Astrocyte of the spinal cord (primary cell): ENCODE data around the gene PXK.
"Not testable (repeated sequence)": the region's sequence is repeated elsewhere in the genome, so short reads cannot be mapped to it uniquely, and the experiment has no call there.

Experiments
- DNase-seq: peaks from one replicate; pipeline ENCODE4 v3.0.0; 2011; ENCODE audit warnings: low read depth, low spot score
- H3K4me3 ChIP-seq: 2 replicates; pipeline ENCODE4 v1.5.1; 2011; ENCODE audit warnings: low read depth, mild to moderate bottlenecking, low read length, moderate library complexity
- CTCF ChIP-seq: IDR thresholded peaks from 2 replicates; pipeline ENCODE4 v1.5.1; 2012; ENCODE audit warnings: low read depth, mild to moderate bottlenecking, low read length, inconsistent platforms
- in situ Hi-C: cut with HindIII; loops from 2 replicates; pipeline ENCODE4 v1.10.0; 2017; ENCODE audit warnings: low sequenced_read_pairs

Gene PXK

GRCh38 chr3:58336135-58336882 lies 3.6 kb downstream of the PXK start:
- in situ Hi-C loops = no loop called here
- DNase-seq = peak; percentile 80
- no peak overlapping the region for H3K4me3 ChIP-seq
- TF ChIP-seq CTCF = no peak

GRCh38 chr3:58337190-58337589 lies 4.5 kb downstream of the PXK start:
- DNase-seq = no peak
- in situ Hi-C loops = no loop called here
- no peak for TF ChIP-seq CTCF
- no peak overlapping the region for H3K4me3 ChIP-seq

GRCh38 chr3:58339146-58339545 lies 6.5 kb downstream of the PXK start:
- in situ Hi-C loops, DNase-seq, H3K4me3 ChIP-seq: not testable (repeated sequence)

- in situ Hi-C loops = no loop called here
- H3K4me3 ChIP-seq = no peak overlapping the region
- DNase-seq = no peak
- no peak for TF ChIP-seq CTCF
These were observed 8.0 kb downstream of the PXK start for GRCh38 chr3:58340594-58341244.

GRCh38 chr3:58341376-58341775 lies 8.7 kb downstream of the PXK start:
- TF ChIP-seq CTCF = no peak
- in situ Hi-C loops = no loop called here
- H3K4me3 ChIP-seq = no peak overlapping the region
- no peak for DNase-seq

- H3K4me3 ChIP-seq = no peak overlapping the region
- in situ Hi-C loops = no loop called here
- DNase-seq = no peak
- no peak for TF ChIP-seq CTCF
These were observed 10.0 kb downstream of the PXK start for GRCh38 chr3:58342676-58343075.

GRCh38 chr3:58345457-58345856 lies 12.8 kb downstream of the PXK start:
- no peak overlapping the region for H3K4me3 ChIP-seq
- no peak for TF ChIP-seq CTCF
- no peak for DNase-seq
- in situ Hi-C loops = no loop called here
